ENCODE data around the gene RPE.

DNA sequence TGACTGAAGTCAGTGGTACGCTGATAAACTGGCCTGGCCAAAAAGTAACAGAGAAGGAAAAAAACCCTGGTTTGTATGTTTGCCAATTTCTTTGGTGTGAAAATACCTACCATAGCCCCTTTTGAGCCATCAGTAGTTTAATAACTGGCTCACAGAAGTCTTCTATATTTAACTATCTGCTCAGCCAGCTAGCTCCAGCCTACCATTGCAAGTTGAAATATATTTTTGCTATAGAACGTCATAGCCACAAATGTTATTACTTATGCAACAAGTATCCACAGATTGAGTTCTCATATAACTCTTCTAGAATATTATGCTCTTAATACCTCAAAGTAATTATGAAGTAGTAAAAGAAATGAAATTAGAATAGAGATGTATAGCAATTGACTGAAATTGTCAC lies 25.2 kb downstream of the RPE start:
- TF ChIP-seq CTCF (IDR thresholded peaks at IDR 0.05; ENCODE audit: low read depth, low read length, poor library complexity, severe bottlenecking) (no peak), EZH2phosphoT487 (IDR thresholded peaks at IDR 0.05; ENCODE audit: borderline replicate concordance, low read length) (no peak)

Data from DOHH2 (cell line).